ENCODE data around the gene HNRNPLL. TPM values are rescaled to one million over a fixed set of nuclear protein-coding genes. Genes with fewer than 3 reads are reported as not detected.
"Not testable (repeated sequence)": the region's sequence is repeated elsewhere in the genome, so short reads cannot be mapped to it uniquely, and the experiment has no call there.

The HNRNPLL gene
- total and polyA plus RNA-seq, 2 of the 13 experiments (the other 11 are each of a cell fraction or from before 2014, with no cell fraction given) = 49.4 to 103 TPM

DNA sequence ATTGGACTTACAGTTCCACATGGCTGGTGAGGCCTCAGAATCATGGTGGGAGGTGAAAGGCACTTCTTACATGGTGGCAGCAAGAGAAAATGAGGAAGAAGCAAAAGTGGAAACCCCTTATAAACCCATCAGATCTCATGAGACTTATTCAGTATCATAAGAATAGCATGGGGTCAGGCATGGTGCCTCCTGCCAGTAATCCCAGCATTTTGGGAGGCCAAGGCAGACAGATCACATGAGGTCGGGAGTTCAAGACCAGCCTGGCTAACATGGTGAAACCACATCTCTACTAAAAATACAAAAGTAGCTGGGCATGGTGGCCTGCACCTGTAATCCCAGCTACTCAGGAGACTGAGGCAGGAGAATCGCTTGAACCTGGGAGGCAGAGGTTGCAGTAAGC is 6.5 kb upstream of the HNRNPLL start:
- H3K36me3 ChIP-seq (replicated peaks in 1 of 2; ENCODE audit: control insufficient read depth in 1 of 2, insufficient read depth in 2 of 2, low read length in 2 of 2); H3K4me3 ChIP-seq (replicated peaks in 1 of 3; ENCODE audit: insufficient read depth in 1 of 3, low read depth in 2 of 3, low read length in 3 of 3); H3K27me3 ChIP-seq (ENCODE audit: control insufficient read depth in 1 of 2, insufficient read depth in 2 of 2, low read length in 2 of 2); H3K9ac ChIP-seq (ENCODE audit: insufficient read depth, low read depth, low read length); H3K79me2 ChIP-seq (ENCODE audit: insufficient read depth, low read length); H4K20me1 ChIP-seq (ENCODE audit: insufficient read depth, low read length); in situ Hi-C loops (cut with HindIII; ENCODE audit: extremely low pct_ligation_motif_present, low pct_unique_long_range_greater_than_20kb); H3K27ac ChIP-seq (ENCODE audit: extremely low read length, insufficient read depth, low read length); ATAC-seq; POLR2A ChIA-PET; intact Hi-C loops (cut with micrococcal nuclease; ENCODE audit: unreplicated experiment); H3K9me3 ChIP-seq (ENCODE audit: low read length); H2AFZ ChIP-seq (ENCODE audit: low read length); DNase-seq (ENCODE audit: low spot score); FAIRE-seq; H3K4me2 ChIP-seq (ENCODE audit: low read depth, low read length); CTCF ChIA-PET (ENCODE audit: low intra/inter-chr PET ratio, low total read pairs); BruUV-seq (replicated peaks): not testable (repeated sequence)
- WGBS (ENCODE audit: low lambda C conversion rate) = 96% methylated on average over 2 of the region's 2 CpGs
- H3K4me1 ChIP-seq (ENCODE audit: insufficient read depth, low read length) = peaks cover 83% of the 10 kb centered on the region

DNA sequence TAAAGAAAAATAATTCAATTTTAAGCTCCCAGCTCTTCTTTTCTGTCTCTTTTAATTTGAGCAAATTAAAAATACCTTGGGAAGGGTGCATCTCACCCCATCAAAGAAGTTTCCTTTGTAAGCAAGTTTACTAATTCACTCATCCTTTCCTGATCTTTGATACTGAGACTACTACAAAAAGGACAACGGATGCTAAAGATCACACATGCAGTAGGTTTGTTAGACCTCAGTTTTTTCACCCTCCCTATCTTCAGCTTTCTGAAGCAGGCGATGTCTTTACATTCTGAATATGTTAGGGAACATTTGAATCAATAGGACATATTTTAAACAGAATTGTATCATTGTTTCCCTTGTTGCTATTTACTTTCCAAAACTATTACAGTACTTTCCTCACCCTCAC is 6.0 kb upstream of the HNRNPLL start:
- in situ Hi-C loops (cut with HindIII; ENCODE audit: extremely low pct_ligation_motif_present, low pct_unique_long_range_greater_than_20kb) = no loop called here
- 88% methylated on average over 2 of the region's 2 CpGs for WGBS (ENCODE audit: low lambda C conversion rate)

More for the DNA sequence above, 6.0 kb upstream of the HNRNPLL start:
- intact Hi-C loops (cut with micrococcal nuclease; ENCODE audit: unreplicated experiment) = no loop called here
- Histone ChIP-seq H3K4me2 (ENCODE audit: low read depth, low read length) (no peak overlapping the region), H3K4me3 (replicated peaks in 1 of 3; ENCODE audit: insufficient read depth in 1 of 3, low read depth in 2 of 3, low read length in 3 of 3) (no peak overlapping the region), H3K9me3 (ENCODE audit: low read length) (no peaks in the 10 kb centered on the region), H2AFZ (ENCODE audit: low read length) (no peak overlapping the region), H3K9ac (ENCODE audit: insufficient read depth, low read depth, low read length) (no peak overlapping the region), H3K27ac (ENCODE audit: extremely low read length, insufficient read depth, low read length) (no peak overlapping the region), H4K20me1 (ENCODE audit: insufficient read depth, low read length) (no peaks in the 10 kb centered on the region), H3K79me2 (ENCODE audit: insufficient read depth, low read length) (no peaks in the 10 kb centered on the region), H3K36me3 (replicated peaks in 1 of 2; ENCODE audit: control insufficient read depth in 1 of 2, insufficient read depth in 2 of 2, low read length in 2 of 2) (no peaks in the 10 kb centered on the region), H3K4me1 (ENCODE audit: insufficient read depth, low read length) (peaks cover 83% of the 10 kb centered on the region), H3K27me3 (ENCODE audit: control insufficient read depth in 1 of 2, insufficient read depth in 2 of 2, low read length in 2 of 2) (no peaks in the 10 kb centered on the region)
- TF ChIP-seq, protein P1, sequence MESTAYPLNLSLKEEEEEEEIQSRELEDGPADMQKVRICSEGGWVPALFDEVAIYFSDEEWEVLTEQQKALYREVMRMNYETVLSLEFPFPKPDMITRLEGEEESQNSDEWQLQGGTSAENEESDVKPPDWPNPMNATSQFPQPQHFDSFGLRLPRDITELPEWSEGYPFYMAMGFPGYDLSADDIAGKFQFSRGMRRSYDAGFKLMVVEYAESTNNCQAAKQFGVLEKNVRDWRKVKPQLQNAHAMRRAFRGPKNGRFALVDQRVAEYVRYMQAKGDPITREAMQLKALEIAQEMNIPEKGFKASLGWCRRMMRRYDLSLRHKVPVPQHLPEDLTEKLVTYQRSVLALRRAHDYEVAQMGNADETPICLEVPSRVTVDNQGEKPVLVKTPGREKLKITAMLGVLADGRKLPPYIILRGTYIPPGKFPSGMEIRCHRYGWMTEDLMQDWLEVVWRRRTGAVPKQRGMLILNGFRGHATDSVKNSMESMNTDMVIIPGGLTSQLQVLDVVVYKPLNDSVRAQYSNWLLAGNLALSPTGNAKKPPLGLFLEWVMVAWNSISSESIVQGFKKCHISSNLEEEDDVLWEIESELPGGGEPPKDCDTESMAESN (CRISPR knock-in tag; conservative IDR thresholded peaks at IDR 0.05) = no peak
- DNase-seq (ENCODE audit: low spot score) (no peak), ATAC-seq (no peak), FAIRE-seq (no peak)
- ChIA-PET POLR2A (no interaction called here), CTCF (ENCODE audit: low intra/inter-chr PET ratio, low total read pairs) (no interaction called here)
- BruUV-seq (replicated peaks) = no TSS peak
